Measurements from ENCODE around the gene KRT16.
"Not testable (repeated sequence)": the region's sequence is repeated elsewhere in the genome, so short reads cannot be mapped to it uniquely, and the experiment has no call there.

Gene KRT16

GRCh38 chr17:41624208-41625101, 11.9 kb upstream of the KRT16 start, which contains the start of gene KRT17:
Gene KRT17 (minus strand): TSS chr17:41624575. CDS start chr17:41624509, 66 bp downstream.
- DNase-seq (ENCODE audit: low read depth): no peak
- no peak for TF ChIP-seq CTCF (IDR thresholded peaks at IDR 0.05; ENCODE audit: low read depth, low read length, missing control alignments)
- no peak within 1 kb of the TSS for H3K4me3 ChIP-seq (ENCODE audit: low read depth, low read length)

GRCh38 chr17:41623184-41623861, 10.8 kb upstream of the KRT16 start:
- not testable (repeated sequence) for H3K4me3 ChIP-seq (ENCODE audit: low read depth, low read length); DNase-seq (ENCODE audit: low read depth)

GRCh38 chr17:41622340-41623183, 10.0 kb upstream of the KRT16 start:
- H3K4me3 ChIP-seq (ENCODE audit: low read depth, low read length); DNase-seq (ENCODE audit: low read depth): not testable (repeated sequence)

- DNase-seq (ENCODE audit: low read depth): no peak
- H3K4me3 ChIP-seq (ENCODE audit: low read depth, low read length): no peak overlapping the region
- TF ChIP-seq CTCF (IDR thresholded peaks at IDR 0.05; ENCODE audit: low read depth, low read length, missing control alignments): no peak
Observed at GRCh38 chr17:41621916-41622315, 9.3 kb upstream of the KRT16 start.

GRCh38 chr17:41621435-41621817, 8.9 kb upstream of the KRT16 start:
- DNase-seq (ENCODE audit: low read depth); H3K4me3 ChIP-seq (ENCODE audit: low read depth, low read length): not testable (repeated sequence)

- DNase-seq (ENCODE audit: low read depth): no peak
- TF ChIP-seq CTCF (IDR thresholded peaks at IDR 0.05; ENCODE audit: low read depth, low read length, missing control alignments): no peak
- no peak overlapping the region for H3K4me3 ChIP-seq (ENCODE audit: low read depth, low read length)
Observed at GRCh38 chr17:41620583-41621434, 8.2 kb upstream of the KRT16 start.

GRCh38 chr17:41619927-41620582, 7.5 kb upstream of the KRT16 start:
- not testable (repeated sequence) for DNase-seq (ENCODE audit: low read depth); H3K4me3 ChIP-seq (ENCODE audit: low read depth, low read length)
